Endothelial cell of umbilical vein (primary cell): ENCODE measurements around the gene MYLK2. TPM values are rescaled to one million over a fixed set of nuclear protein-coding genes. Genes with fewer than 3 reads are reported as not detected.
A peak's percentile ranks its signal among the peaks of the same experiment; 100 is the strongest.

Experiments used
- BruUV-seq: library from RNA; stranded (reverse); fragments of 400-500 nt; replicated peaks from 2 replicates; lab custom pipeline; 2021; lab: Mats Ljungman, UMichigan
- CTCF ChIA-PET: fragments of 300-600, 350-600 bp; sonication (Branson Sonifier 250); formaldehyde crosslinking; loops from one replicate; lab custom pipeline; 2021; ENCODE audit warnings: antibody characterized with exemption, inconsistent platforms; lab: Charles Lee
- POLR2A ChIA-PET: fragments of 300-600, 350-600 bp; sonication (Branson Sonifier 250); formaldehyde crosslinking; loops from one replicate; lab custom pipeline; 2021; ENCODE audit warnings: antibody characterized with exemption, inconsistent platforms; lab: Charles Lee
- DNase-seq: peaks from one replicate; pipeline ENCODE4 v3.0.0-alpha.2; 2011; ENCODE audit warnings: low read depth, low spot score
- FAIRE-seq: peaks from 2 replicates; lab custom pipeline; 2011; peaks lifted over from hg19 to GRCh38; lab: Jason Lieb, UNC
- H2AFZ ChIP-seq: 2 replicates; pipeline ENCODE4 v1.6.0; 2012; ENCODE audit warnings: low read depth, low read length, control low read depth, inconsistent platforms
- H3K27ac ChIP-seq: 2 replicates; pipeline ENCODE4 v1.5.1; 2011; ENCODE audit warnings: low read depth, mild to moderate bottlenecking, control low read depth, low read length, moderate library complexity; ENCODE audit not compliant: insufficient read depth
- H3K27me3 ChIP-seq, 2 experiments: 2 replicates each; pipeline versions ENCODE4 v1.6.0 to v1.6.1; 2011; ENCODE audit warnings: low read length in 2 of 2, mixed read lengths in 1 of 2; ENCODE audit not compliant: control insufficient read depth in 2 of 2, insufficient read depth in 2 of 2
- H3K36me3 ChIP-seq, 2 experiments: 2 replicates in 1 of 2; 3 replicates in 1 of 2; pipeline ENCODE4 v1.5.1; 2011; ENCODE audit warnings: low read length in 2 of 2, mild to moderate bottlenecking in 1 of 2, moderate library complexity in 1 of 2; ENCODE audit not compliant: control insufficient read depth in 2 of 2, insufficient read depth in 2 of 2; ENCODE audit errors: extremely low read depth in 1 of 2
- H3K4me1 ChIP-seq: 3 replicates; pipeline ENCODE4 v1.5.1; 2011; ENCODE audit warnings: mild to moderate bottlenecking, low read length; ENCODE audit not compliant: control insufficient read depth, insufficient read depth; ENCODE audit errors: extremely low read depth
- H3K4me2 ChIP-seq: 2 replicates; pipeline ENCODE4 v1.6.1; 2011; ENCODE audit warnings: low read length, control low read depth, mixed read lengths; ENCODE audit not compliant: insufficient read depth
- H3K4me3 ChIP-seq, 3 experiments: fragments of 200-600 bp in 1 of 3; sonication (generic), shearing (Covaris generic) in 1 of 3; replicated peaks in 1 of 3; 2 replicates each; pipeline ENCODE4 v1.5.1; 2011 to 2016; ENCODE audit warnings: control low read depth in 3 of 3, low read length in 3 of 3, mild to moderate bottlenecking in 2 of 3, inconsistent platforms in 1 of 3, low read depth in 1 of 3, moderate library complexity in 1 of 3; ENCODE audit not compliant: insufficient read depth in 1 of 3
- H3K79me2 ChIP-seq: 2 replicates; pipeline ENCODE4 v1.6.0; 2012; ENCODE audit warnings: low read length, inconsistent platforms; ENCODE audit not compliant: control insufficient read depth, insufficient read depth
- H3K9ac ChIP-seq: replicated peaks from 2 replicates; pipeline ENCODE3; 2011; ENCODE audit warnings: low read length, control low read depth; ENCODE audit not compliant: insufficient read depth; ENCODE audit errors: extremely low read depth
- H3K9me1 ChIP-seq: replicated peaks from 3 replicates; pipeline ENCODE4 v1.6.0; 2011; ENCODE audit warnings: mild to moderate bottlenecking, low read length; ENCODE audit not compliant: control insufficient read depth, insufficient read depth; ENCODE audit errors: extremely low read depth
- H3K9me3 ChIP-seq: replicated peaks from 2 replicates; pipeline ENCODE4 v1.5.1; 2012; ENCODE audit warnings: low read length, inconsistent platforms; ENCODE audit not compliant: control insufficient read depth, insufficient read depth
- H4K20me1 ChIP-seq: replicated peaks from 2 replicates; pipeline ENCODE3; 2011; ENCODE audit warnings: mild to moderate bottlenecking, low read length; ENCODE audit not compliant: control insufficient read depth, insufficient read depth; ENCODE audit errors: extremely low read depth
- CTCF ChIP-seq, 2 donors: IDR thresholded peaks; 1 replicate in 1 of 2; 2 replicates in 1 of 2; pipeline ENCODE4 v1.5.1; 2011; ENCODE audit warnings: low read length in 2 of 2, mild to moderate bottlenecking in 2 of 2, moderate library complexity in 2 of 2, control low read depth in 1 of 2, inconsistent platforms in 1 of 2, low read depth in 1 of 2; ENCODE audit not compliant: insufficient read depth in 1 of 2; ENCODE audit errors: extremely low read depth in 1 of 2
- EZH2 ChIP-seq: IDR thresholded peaks from 2 replicates; pipeline ENCODE4 v1.6.1; 2012; ENCODE audit warnings: borderline replicate concordance, low read depth, mild to moderate bottlenecking, moderate library complexity, low read length, inconsistent platforms; ENCODE audit not compliant: severe bottlenecking
- FOS ChIP-seq: IDR thresholded peaks from 2 replicates; pipeline ENCODE4 v1.6.1; 2011; ENCODE audit warnings: mild to moderate bottlenecking, low read length, moderate library complexity, borderline replicate concordance; ENCODE audit not compliant: insufficient read depth
- JUN ChIP-seq: IDR thresholded peaks from 2 replicates; pipeline ENCODE4 v1.6.1; 2011; ENCODE audit warnings: borderline replicate concordance, low read depth; ENCODE audit not compliant: insufficient read length, insufficient read depth
- MYC ChIP-seq: IDR thresholded peaks from one replicate; pipeline ENCODE4 v1.6.1; 2011; ENCODE audit warnings: mild to moderate bottlenecking, low read depth, low read length
- POLR2A ChIP-seq: IDR thresholded peaks from 2 replicates; pipeline ENCODE4 v1.6.1; 2012; ENCODE audit warnings: low read depth, mild to moderate bottlenecking, control low read depth, low read length
- POLR2AphosphoS5 ChIP-seq: IDR thresholded peaks from 2 replicates; pipeline ENCODE4 v1.6.1; 2012; ENCODE audit warnings: low read depth, mild to moderate bottlenecking, control low read depth, low read length, moderate library complexity; ENCODE audit not compliant: insufficient read depth
- dilution Hi-C: fragments of 300-500 bp; cut with MboI; formaldehyde crosslinking; loops from one replicate; pipeline ENCODE4 v1.15.0; 2019; ENCODE audit warnings: low sequenced_read_pairs; ENCODE audit not compliant: extremely low pct_ligation_motif_present
- intact Hi-C: fragments of 100-400 bp; cut with micrococcal nuclease; formaldehyde crosslinking; loops from one replicate; pipeline ENCODE4 v1.10.0; 2022
- polyA plus RNA-seq, 4 experiments: library from polyadenylated mRNA; depleted of rRNA in 3 of 4; stranded (reverse) in 3 of 4; unstranded in 1 of 4; fragments of >200 nt; gene quantifications; 2 replicates each; pipeline versions ENCODE4 v1.2.1 to v1.2.3, GENCODE V29; 2011 to 2012; ENCODE audit warnings: missing spikeins in 1 of 4
- total RNA-seq: library from RNA; stranded (reverse); gene quantifications from 2 replicates; pipeline ENCODE4 v1.2.3, GENCODE V29; 2021
- TF ChIP-seq, protein P1 (sequence below): IDR thresholded peaks from 2 replicates; pipeline ENCODE4 v1.6.1; 2011; ENCODE audit not compliant: insufficient read depth, insufficient read length

MYLK2 gene
- total and polyA plus RNA-seq, 2 donors (not counting 3 experiments of a cell fraction or from before 2014, with no cell fraction given), result 2.6 to 2.7 TPM

GRCh38 chr20:31823360-31824124 is 4.4 kb downstream of the MYLK2 start:
- FAIRE-seq (peak; percentile 91), DNase-seq (peak; percentile 41)
- no peaks in the 10 kb centered on the region for H3K36me3 ChIP-seq
- BruUV-seq, result no TSS peak
- no peaks in the 10 kb centered on the region for H3K27me3 ChIP-seq
- H3K79me2 ChIP-seq, result no peaks in the 10 kb centered on the region
- CTCF ChIA-PET, result interaction anchor here (0.7 to 25.3 kb wide), 19 partner anchors 9 to 955 kb away, joined by 3 to 619 read pairs (median 4); partner anchors contain the start of genes FOXS1 and PDRG1
- H3K4me2 ChIP-seq, result no peak overlapping the region
- H3K27ac ChIP-seq, result peak overlapping the region; percentile 79
- no peaks in the 10 kb centered on the region for H3K9me3 ChIP-seq
- intact Hi-C loops, result loop anchor here (1.0 kb wide), 8 partner anchors 10 to 829 kb away; partner anchors contain the start of gene PDRG1
- peaks cover 22% of the 10 kb centered on the region for H3K4me1 ChIP-seq
- no peaks in the 10 kb centered on the region for H4K20me1 ChIP-seq
- no peaks in the 10 kb centered on the region for H3K9me1 ChIP-seq
- H3K4me3 ChIP-seq, result no peak overlapping the region
- dilution Hi-C loops, result no loop called here
- POLR2A ChIA-PET, result no interaction called here
- peak overlapping the region; percentile 9 for H2AFZ ChIP-seq
- TF ChIP-seq, protein P1, sequence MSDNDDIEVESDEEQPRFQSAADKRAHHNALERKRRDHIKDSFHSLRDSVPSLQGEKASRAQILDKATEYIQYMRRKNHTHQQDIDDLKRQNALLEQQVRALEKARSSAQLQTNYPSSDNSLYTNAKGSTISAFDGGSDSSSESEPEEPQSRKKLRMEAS, result no peak
- no peak for TF ChIP-seq EZH2
- TF ChIP-seq POLR2A, result no peak
- TF ChIP-seq POLR2AphosphoS5, result peak; percentile 14
- peak; percentile 21 for TF ChIP-seq FOS
- H3K9ac ChIP-seq, result no peak overlapping the region

- no peaks in the 10 kb centered on the region for H4K20me1 ChIP-seq
- POLR2A ChIA-PET, result no interaction called here
- TSS peak; percentile 27 for BruUV-seq
- H3K27ac ChIP-seq, result peak overlapping the region; percentile 79
- TF ChIP-seq JUN, result no peak
- no peak for TF ChIP-seq POLR2AphosphoS5
- no peak for TF ChIP-seq CTCF (IDR thresholded peaks at IDR 0.05; ENCODE audit: extremely low read depth in 1 of 2, insufficient read depth in 1 of 2, low read depth in 1 of 2, low read length in 2 of 2)
- TF ChIP-seq MYC, result no peak
- TF ChIP-seq POLR2A, result no peak
- H3K9me3 ChIP-seq, result no peaks in the 10 kb centered on the region
- no peaks in the 10 kb centered on the region for H3K9me1 ChIP-seq
- H3K27me3 ChIP-seq, result no peaks in the 10 kb centered on the region
- H2AFZ ChIP-seq, result no peak overlapping the region
- H3K4me1 ChIP-seq, result peaks cover 22% of the 10 kb centered on the region
- no peaks in the 10 kb centered on the region for H3K36me3 ChIP-seq
- dilution Hi-C loops, result no loop called here
- FAIRE-seq (no peak), DNase-seq (no peak)
- intact Hi-C loops, result no loop called here
- CTCF ChIA-PET, result interaction anchor here (0.8 to 25.3 kb wide), 9 partner anchors 10 to 954 kb away, joined by 3 to 619 read pairs (median 11); partner anchors contain the start of gene FOXS1
- no peak overlapping the region for H3K4me3 ChIP-seq
- peak overlapping the region; percentile 18 for H3K9ac ChIP-seq
- H3K4me2 ChIP-seq, result no peak overlapping the region
- H3K79me2 ChIP-seq, result no peaks in the 10 kb centered on the region
These were observed 4.9 kb downstream of the MYLK2 start for GRCh38 chr20:31824125-31824485.
